Osteoblast (primary cell): ENCODE results near the gene PDE4B. TPM values are rescaled to one million over a fixed set of nuclear protein-coding genes. Genes with fewer than 3 reads are reported as not detected.
A peak's percentile ranks its signal among the peaks of the same experiment; 100 is the strongest.

ENCODE experiments used
- DNase-seq: peaks from one replicate; pipeline ENCODE4 v3.0.0; 2011; ENCODE audit warnings: low spot score, mixed read lengths; ENCODE audit not compliant: insufficient read length; ENCODE audit errors: missing footprints
- H2AFZ ChIP-seq: 2 replicates; pipeline ENCODE4 v1.6.0; 2011; ENCODE audit warnings: mild to moderate bottlenecking, low read length
- H3K27ac ChIP-seq: 2 replicates; pipeline ENCODE4 v1.5.1; 2011; ENCODE audit warnings: mild to moderate bottlenecking, low read depth, low read length, moderate library complexity
- H3K27me3 ChIP-seq: 2 replicates; pipeline ENCODE4 v1.6.0; 2012; ENCODE audit warnings: mild to moderate bottlenecking, control low read depth, inconsistent platforms, low read length, moderate library complexity; ENCODE audit not compliant: insufficient read depth
- H3K36me3 ChIP-seq: 2 replicates; pipeline ENCODE4 v1.5.1; 2011; ENCODE audit warnings: mild to moderate bottlenecking, low read length, control low read depth, moderate library complexity; ENCODE audit not compliant: insufficient read depth
- H3K4me1 ChIP-seq: 2 replicates; pipeline ENCODE4 v1.5.1; 2011; ENCODE audit warnings: mild to moderate bottlenecking, low read length, control low read depth, moderate library complexity; ENCODE audit not compliant: insufficient read depth
- H3K4me2 ChIP-seq: 2 replicates; pipeline ENCODE4 v1.6.0; 2011; ENCODE audit warnings: mild to moderate bottlenecking, low read length; ENCODE audit not compliant: insufficient read depth
- H3K4me3 ChIP-seq: fragments of 200-600 bp; sonication (generic); 3 replicates; pipeline ENCODE4 v1.5.1; 2012; ENCODE audit warnings: mild to moderate bottlenecking, low read length, inconsistent platforms; ENCODE audit not compliant: insufficient read depth
- H3K79me2 ChIP-seq: 2 replicates; pipeline ENCODE4 v1.6.0; 2012; ENCODE audit warnings: mild to moderate bottlenecking, low read length, control low read depth, inconsistent platforms; ENCODE audit not compliant: insufficient read depth
- H3K9me3 ChIP-seq: 2 replicates; pipeline ENCODE4 v1.5.1; 2011; ENCODE audit warnings: low read depth, low read length, control low read depth
- H4K20me1 ChIP-seq: 2 replicates; pipeline ENCODE4 v1.6.0; 2012; ENCODE audit warnings: mild to moderate bottlenecking, low read length, control low read depth; ENCODE audit not compliant: insufficient read depth
- total RNA-seq: library from RNA; depleted of rRNA; stranded (reverse); fragments of >200 nt; gene quantifications from 2 replicates; pipeline ENCODE4 v1.2.3, GENCODE V29; 2012
- TF ChIP-seq, protein P1 (sequence below): IDR thresholded peaks from 2 replicates; pipeline ENCODE4 v1.5.1; 2011; ENCODE audit warnings: mild to moderate bottlenecking, low read depth, low read length, moderate library complexity; ENCODE audit errors: extremely low read depth

Gene PDE4B
- total RNA-seq, 1 donor = 21.4 TPM

DNA sequence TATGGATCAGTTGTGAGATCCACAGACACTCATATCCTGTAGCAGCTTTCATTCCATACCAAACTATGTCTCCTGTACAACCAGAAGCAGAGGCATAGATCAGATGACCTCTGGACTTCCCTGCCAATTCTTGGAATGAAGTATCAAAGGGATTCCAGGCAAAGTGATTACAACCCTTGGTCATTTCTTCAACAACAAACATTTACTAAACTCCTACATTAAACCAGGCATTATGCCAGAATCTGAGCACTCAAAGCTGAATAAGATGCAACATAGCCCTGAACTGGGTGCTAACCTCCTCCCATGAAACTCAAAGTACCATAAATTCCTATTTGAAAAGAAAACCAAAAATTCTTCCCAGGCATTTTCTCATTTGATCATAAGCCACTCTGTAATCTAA is 620.0 kb downstream of the PDE4B start:
- Histone ChIP-seq H3K9me3 (no peaks in the 10 kb centered on the region), H3K27me3 (no peaks in the 10 kb centered on the region), H3K4me3 (no peak overlapping the region), H2AFZ (no peak overlapping the region), H3K4me2 (no peak overlapping the region), H3K4me1 (peaks cover 5% of the 10 kb centered on the region), H4K20me1 (no peaks in the 10 kb centered on the region), H3K27ac (no peak overlapping the region), H3K79me2 (no peaks in the 10 kb centered on the region), H3K36me3 (no peaks in the 10 kb centered on the region)
- TF ChIP-seq, protein P1, sequence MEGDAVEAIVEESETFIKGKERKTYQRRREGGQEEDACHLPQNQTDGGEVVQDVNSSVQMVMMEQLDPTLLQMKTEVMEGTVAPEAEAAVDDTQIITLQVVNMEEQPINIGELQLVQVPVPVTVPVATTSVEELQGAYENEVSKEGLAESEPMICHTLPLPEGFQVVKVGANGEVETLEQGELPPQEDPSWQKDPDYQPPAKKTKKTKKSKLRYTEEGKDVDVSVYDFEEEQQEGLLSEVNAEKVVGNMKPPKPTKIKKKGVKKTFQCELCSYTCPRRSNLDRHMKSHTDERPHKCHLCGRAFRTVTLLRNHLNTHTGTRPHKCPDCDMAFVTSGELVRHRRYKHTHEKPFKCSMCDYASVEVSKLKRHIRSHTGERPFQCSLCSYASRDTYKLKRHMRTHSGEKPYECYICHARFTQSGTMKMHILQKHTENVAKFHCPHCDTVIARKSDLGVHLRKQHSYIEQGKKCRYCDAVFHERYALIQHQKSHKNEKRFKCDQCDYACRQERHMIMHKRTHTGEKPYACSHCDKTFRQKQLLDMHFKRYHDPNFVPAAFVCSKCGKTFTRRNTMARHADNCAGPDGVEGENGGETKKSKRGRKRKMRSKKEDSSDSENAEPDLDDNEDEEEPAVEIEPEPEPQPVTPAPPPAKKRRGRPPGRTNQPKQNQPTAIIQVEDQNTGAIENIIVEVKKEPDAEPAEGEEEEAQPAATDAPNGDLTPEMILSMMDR = no peak
- peak; percentile 56 for DNase-seq

DNA sequence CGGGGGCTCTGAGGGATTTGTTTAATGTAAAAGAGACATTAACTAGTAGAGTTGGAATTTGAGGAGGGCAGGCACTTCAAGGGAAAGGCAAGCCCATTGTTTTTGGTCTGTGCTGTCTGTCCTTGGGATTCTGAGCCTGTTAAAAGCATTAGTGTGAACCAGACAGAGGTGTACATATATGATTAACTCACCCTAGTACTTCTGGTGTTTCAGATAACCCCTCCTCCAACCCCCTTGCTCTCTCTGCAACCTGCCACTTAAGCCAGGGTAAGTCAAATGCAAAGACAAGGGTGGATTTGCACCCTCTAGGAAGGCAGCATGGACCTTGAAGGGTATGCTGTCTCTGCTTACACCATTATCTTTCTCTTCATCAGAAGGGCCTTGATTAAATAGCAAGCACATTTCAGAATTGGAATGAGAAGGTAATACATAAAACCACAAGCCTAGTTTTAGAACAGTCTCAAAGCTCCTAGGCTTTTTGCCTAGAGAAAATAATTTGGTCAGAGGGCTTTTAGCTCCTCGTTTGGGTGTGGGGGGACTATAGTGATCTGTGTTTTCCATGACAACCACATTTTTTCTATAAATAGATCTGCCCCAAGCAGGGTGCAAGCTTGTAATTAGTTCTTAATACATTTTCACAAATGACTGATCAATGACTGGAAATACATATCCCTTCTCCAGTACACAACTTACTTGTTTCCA is 620.6 kb downstream of the PDE4B start:
- peaks cover 5% of the 10 kb centered on the region for H3K4me1 ChIP-seq
- no peaks in the 10 kb centered on the region for H3K79me2 ChIP-seq
- no peak overlapping the region for H3K27ac ChIP-seq
- TF ChIP-seq, protein P1 = no peak
- no peak for DNase-seq
- H3K4me3 ChIP-seq = no peak overlapping the region
- H4K20me1 ChIP-seq = no peaks in the 10 kb centered on the region
- H3K9me3 ChIP-seq = no peaks in the 10 kb centered on the region
- H3K4me2 ChIP-seq = no peak overlapping the region
- no peak overlapping the region for H2AFZ ChIP-seq
- no peaks in the 10 kb centered on the region for H3K27me3 ChIP-seq
- H3K36me3 ChIP-seq = no peaks in the 10 kb centered on the region

DNA sequence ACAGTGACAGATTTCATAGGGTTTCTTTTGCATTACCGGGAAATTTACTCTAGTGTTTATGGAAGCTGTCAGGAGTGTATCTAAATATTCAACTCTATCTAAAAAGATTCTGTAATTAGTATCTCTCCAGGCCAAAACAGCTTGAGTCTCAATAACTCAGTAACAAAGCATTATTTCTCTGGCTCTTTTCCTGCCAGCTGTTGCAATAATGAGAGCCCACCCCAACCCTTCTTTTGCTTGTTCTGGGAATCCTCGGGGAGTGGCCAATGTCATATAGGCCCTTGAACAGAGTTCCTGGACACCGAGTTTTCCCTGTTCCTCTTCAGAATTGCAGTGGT is 621.1 kb downstream of the PDE4B start:
- TF ChIP-seq, protein P1 = no peak
- H3K36me3 ChIP-seq = no peaks in the 10 kb centered on the region
- no peak overlapping the region for H3K27ac ChIP-seq
- H3K27me3 ChIP-seq = no peaks in the 10 kb centered on the region
- no peak overlapping the region for H3K4me3 ChIP-seq
- no peak for DNase-seq
- H3K4me1 ChIP-seq = peaks cover 5% of the 10 kb centered on the region
- no peaks in the 10 kb centered on the region for H3K9me3 ChIP-seq
- H4K20me1 ChIP-seq = no peaks in the 10 kb centered on the region
- H3K4me2 ChIP-seq = no peak overlapping the region
- no peaks in the 10 kb centered on the region for H3K79me2 ChIP-seq
- H2AFZ ChIP-seq = no peak overlapping the region

GRCh38 chr1:66415281-66415680 is 622.6 kb downstream of the PDE4B start:
- no peak overlapping the region for H3K4me2 ChIP-seq
- H3K36me3 ChIP-seq = no peaks in the 10 kb centered on the region
- DNase-seq = no peak
- H2AFZ ChIP-seq = no peak overlapping the region
- no peaks in the 10 kb centered on the region for H4K20me1 ChIP-seq
- H3K79me2 ChIP-seq = no peaks in the 10 kb centered on the region
- H3K4me3 ChIP-seq = no peak overlapping the region
- no peaks in the 10 kb centered on the region for H3K27me3 ChIP-seq
- H3K4me1 ChIP-seq = peaks cover 5% of the 10 kb centered on the region
- TF ChIP-seq, protein P1 = no peak
- no peaks in the 10 kb centered on the region for H3K9me3 ChIP-seq
- no peak overlapping the region for H3K27ac ChIP-seq
